ENCODE results near the gene DNAJC3. TPM values are rescaled to one million over a fixed set of nuclear protein-coding genes. Genes with fewer than 3 reads are reported as not detected.

Gene DNAJC3
- total and polyA plus RNA-seq, 2 of the 8 experiments (the other 6 are each of a cell fraction or from before 2014, with no cell fraction given), result 4.3 to 24.1 TPM

- Histone ChIP-seq H4K91ac (replicated peaks; ENCODE audit: insufficient read length, low read length) (no peak overlapping the region), H3K23me2 (ENCODE audit: low read depth, low read length) (no peaks in the 10 kb centered on the region; the same call in 1 of the 2 replicates), H3K79me1 (ENCODE audit: low read depth, low read length) (no peaks in the 10 kb centered on the region), H3K27me3 (replicated peaks in 1 of 4; ENCODE audit: control insufficient read depth in 3 of 4, extremely low read depth in 1 of 4, insufficient read depth in 3 of 4, low read length in 3 of 4) (no peaks in the 10 kb centered on the region), H3K56ac (replicated peaks; ENCODE audit: insufficient read length, low read depth, low read length) (no peak overlapping the region), H2BK5ac (ENCODE audit: low read depth, low read length) (no peak overlapping the region), H3K4me1 (replicated peaks in 1 of 4; ENCODE audit: control insufficient read depth in 3 of 4, insufficient read depth in 4 of 4, low read length in 3 of 4) (no peaks in the 10 kb centered on the region), H2BK15ac (ENCODE audit: low read length) (no peak overlapping the region), H3K27ac (ENCODE audit: low read depth, low read length) (no peak overlapping the region), H3K14ac (ENCODE audit: insufficient read length) (no peak overlapping the region), H2AK5ac (ENCODE audit: low read depth, low read length) (no peak overlapping the region), H3K18ac (ENCODE audit: extremely low read depth, low read length) (no peak overlapping the region), H4K8ac (ENCODE audit: extremely low read depth, insufficient read depth, low read length) (no peak overlapping the region), H3K79me2 (ENCODE audit: control insufficient read depth in 1 of 2, insufficient read depth in 2 of 2, low read length in 2 of 2) (no peaks in the 10 kb centered on the region), H4K5ac (ENCODE audit: insufficient read length, low read depth, low read length) (no peak overlapping the region), H4K20me1 (replicated peaks in 1 of 2; ENCODE audit: control insufficient read depth in 1 of 2, insufficient read depth in 2 of 2, low read length in 2 of 2) (peaks cover 0 to 1% of the 10 kb centered on the region in 2 experiments), H2BK12ac (ENCODE audit: low read depth, low read length) (no peak overlapping the region), H3K23ac (ENCODE audit: insufficient read length) (no peak overlapping the region), H3K36me3 (ENCODE audit: control insufficient read depth in 2 of 4, insufficient read depth in 4 of 4, low read length in 3 of 4) (peaks cover 0 to 3% (median 0%) of the 10 kb centered on the region in 4 experiments; a peak in 1 of 8 replicates), H2BK120ac (replicated peaks; ENCODE audit: low read depth, low read length) (no peak overlapping the region), H2BK20ac (ENCODE audit: low read length) (no peak overlapping the region), H3K9ac (replicated peaks in 1 of 4; ENCODE audit: extremely low read depth in 1 of 4, low read depth in 3 of 4, low read length in 3 of 4) (no peak overlapping the region), H3K4me3 (ENCODE audit: extremely low read depth in 1 of 4, insufficient read depth in 2 of 4, low read depth in 3 of 4, low read length in 4 of 4) (no peak overlapping the region), H3K4ac (replicated peaks; ENCODE audit: insufficient read length, low read depth, low read length) (no peak overlapping the region), H3K4me2 (ENCODE audit: insufficient read depth in 1 of 2, low read depth in 2 of 2, low read length in 2 of 2) (no peak overlapping the region), H3K9me3 (ENCODE audit: insufficient read depth in 2 of 2, low read depth in 1 of 2, low read length in 1 of 2) (no peaks in the 10 kb centered on the region), H2AFZ (ENCODE audit: low read length) (no peak overlapping the region)
- no peak for DNase-seq (ENCODE audit: low read depth in 1 of 2, low spot score in 2 of 2)
- ChIA-PET POLR2A (ENCODE audit: partially characterized antibody) (no interaction called here), CTCF (ENCODE audit: partially characterized antibody) (no interaction called here)
- WGBS, 2 experiments (ENCODE audit: extremely low coverage in 1 of 2, insufficient coverage in 1 of 2, insufficient read length in 1 of 2, insufficient replicate concordance in 2 of 2, low coverage in 1 of 2, low lambda C conversion rate in 2 of 2, missing lambda C conversion rate in 1 of 2), result 91% methylated on average over 3 of the region's 3 CpGs; no CpG with 5 or more reads in 1 of the 2 experiments
- TF ChIP-seq KDM1A (IDR thresholded peaks at IDR 0.05; ENCODE audit: borderline replicate concordance, low read length), result no peak
- no peak for TF ChIP-seq SP1 (IDR thresholded peaks at IDR 0.05; ENCODE audit: low read depth, low read length)
- TF ChIP-seq TAF1 (IDR thresholded peaks at IDR 0.05; ENCODE audit: low read depth, low read length), result no peak
- FAIRE-seq, result no peak
These were observed 47.3 kb downstream of the DNAJC3 start for GRCh38 chr13:95724252-95724651.
